ENCODE measurements around the gene ARGLU1. TPM values are rescaled to one million over a fixed set of nuclear protein-coding genes. Genes with fewer than 3 reads are reported as not detected.

Gene ARGLU1
- polyA plus RNA-seq, 1 donor (not counting 4 experiments of a cell fraction or from before 2014, with no cell fraction given) = 96.8 TPM

DNA sequence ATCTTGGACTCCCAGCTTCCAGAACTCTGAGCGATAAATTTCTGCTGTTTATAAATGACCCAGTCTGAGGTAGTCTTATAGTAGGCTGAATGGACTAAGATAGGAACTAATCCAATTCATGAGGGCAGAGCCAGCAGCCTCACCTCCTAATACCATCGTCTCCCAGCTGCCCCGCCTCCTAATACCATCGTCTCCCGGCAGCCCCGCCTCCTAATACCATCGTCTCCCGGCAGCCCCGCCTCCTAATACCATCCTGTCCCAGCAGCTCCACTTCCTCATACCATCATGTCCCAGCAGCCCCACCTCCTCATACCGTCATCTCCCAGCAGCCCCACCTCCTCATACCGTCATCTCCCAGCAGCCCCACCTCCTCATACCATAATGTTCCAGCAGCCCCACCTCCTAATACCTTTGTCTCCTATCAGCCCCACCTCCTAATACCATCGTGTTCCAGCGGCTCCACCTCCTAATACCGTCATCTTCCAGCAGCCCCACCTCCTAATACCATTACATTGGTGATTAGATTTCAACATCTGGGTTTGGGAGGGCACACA lies 2.4 kb upstream of the ARGLU1 start:
- peak overlapping the region; percentile 69 for H3K27ac ChIP-seq (ENCODE audit: control insufficient read depth, insufficient read depth, low read length)
- H4K20me1 ChIP-seq (ENCODE audit: control insufficient read depth, extremely low read depth, insufficient read depth, low read length) = peaks cover 12% of the 10 kb centered on the region
- H3K36me3 ChIP-seq (ENCODE audit: control insufficient read depth in 2 of 2, extremely low read depth in 1 of 2, insufficient read depth in 2 of 2, low read length in 2 of 2) = no peaks in the 10 kb centered on the region
- peak overlapping the region; percentile 75 for H3K4me2 ChIP-seq (ENCODE audit: control insufficient read depth, extremely low read depth, insufficient read depth, low read depth, low read length)
- TF ChIP-seq, protein P1, sequence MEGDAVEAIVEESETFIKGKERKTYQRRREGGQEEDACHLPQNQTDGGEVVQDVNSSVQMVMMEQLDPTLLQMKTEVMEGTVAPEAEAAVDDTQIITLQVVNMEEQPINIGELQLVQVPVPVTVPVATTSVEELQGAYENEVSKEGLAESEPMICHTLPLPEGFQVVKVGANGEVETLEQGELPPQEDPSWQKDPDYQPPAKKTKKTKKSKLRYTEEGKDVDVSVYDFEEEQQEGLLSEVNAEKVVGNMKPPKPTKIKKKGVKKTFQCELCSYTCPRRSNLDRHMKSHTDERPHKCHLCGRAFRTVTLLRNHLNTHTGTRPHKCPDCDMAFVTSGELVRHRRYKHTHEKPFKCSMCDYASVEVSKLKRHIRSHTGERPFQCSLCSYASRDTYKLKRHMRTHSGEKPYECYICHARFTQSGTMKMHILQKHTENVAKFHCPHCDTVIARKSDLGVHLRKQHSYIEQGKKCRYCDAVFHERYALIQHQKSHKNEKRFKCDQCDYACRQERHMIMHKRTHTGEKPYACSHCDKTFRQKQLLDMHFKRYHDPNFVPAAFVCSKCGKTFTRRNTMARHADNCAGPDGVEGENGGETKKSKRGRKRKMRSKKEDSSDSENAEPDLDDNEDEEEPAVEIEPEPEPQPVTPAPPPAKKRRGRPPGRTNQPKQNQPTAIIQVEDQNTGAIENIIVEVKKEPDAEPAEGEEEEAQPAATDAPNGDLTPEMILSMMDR (optimal IDR thresholded peaks at IDR 0.05 in 1 of 3, IDR thresholded peaks at IDR 0.05 in 1 of 3, conservative IDR thresholded peaks at IDR 0.05 in 1 of 3; ENCODE audit: extremely low read depth in 1 of 3, insufficient read depth in 2 of 3, low read length in 3 of 3) = no peak
- TF ChIP-seq EZH2 (IDR thresholded peaks at IDR 0.05; ENCODE audit: low read length) = no peak
- no peak overlapping the region for H3K9ac ChIP-seq (ENCODE audit: control insufficient read depth, extremely low read depth, insufficient read depth, low read length)
- FAIRE-seq (no peak), DNase-seq (ENCODE audit: low read depth, low spot score) (peak; percentile 62)
- H2AFZ ChIP-seq (ENCODE audit: control insufficient read depth, low read length) = peak overlapping the region; percentile 30
- H3K4me1 ChIP-seq (ENCODE audit: control insufficient read depth, extremely low read depth, insufficient read depth, low read length) = peaks cover 30% of the 10 kb centered on the region
- peaks cover 27% of the 10 kb centered on the region for H3K79me2 ChIP-seq (ENCODE audit: control insufficient read depth, insufficient read depth, low read length)
- no peaks in the 10 kb centered on the region for H3K27me3 ChIP-seq (ENCODE audit: control insufficient read depth, extremely low read depth, insufficient read depth, low read length)
- H3K4me3 ChIP-seq (ENCODE audit: control insufficient read depth in 2 of 3, extremely low read depth in 1 of 3, insufficient read depth in 2 of 3, low read depth in 1 of 3, low read length in 3 of 3) = no peak overlapping the region
- H3K9me1 ChIP-seq (ENCODE audit: control insufficient read depth, extremely low read depth, insufficient read depth, low read length) = peaks cover 4% of the 10 kb centered on the region
- H3K9me3 ChIP-seq (ENCODE audit: control insufficient read depth, low read depth, low read length) = no peaks in the 10 kb centered on the region
- dilution Hi-C loops (cut with MboI; ENCODE audit: extremely low pct_ligation_motif_present, low sequenced_read_pairs) = no loop called here

DNA sequence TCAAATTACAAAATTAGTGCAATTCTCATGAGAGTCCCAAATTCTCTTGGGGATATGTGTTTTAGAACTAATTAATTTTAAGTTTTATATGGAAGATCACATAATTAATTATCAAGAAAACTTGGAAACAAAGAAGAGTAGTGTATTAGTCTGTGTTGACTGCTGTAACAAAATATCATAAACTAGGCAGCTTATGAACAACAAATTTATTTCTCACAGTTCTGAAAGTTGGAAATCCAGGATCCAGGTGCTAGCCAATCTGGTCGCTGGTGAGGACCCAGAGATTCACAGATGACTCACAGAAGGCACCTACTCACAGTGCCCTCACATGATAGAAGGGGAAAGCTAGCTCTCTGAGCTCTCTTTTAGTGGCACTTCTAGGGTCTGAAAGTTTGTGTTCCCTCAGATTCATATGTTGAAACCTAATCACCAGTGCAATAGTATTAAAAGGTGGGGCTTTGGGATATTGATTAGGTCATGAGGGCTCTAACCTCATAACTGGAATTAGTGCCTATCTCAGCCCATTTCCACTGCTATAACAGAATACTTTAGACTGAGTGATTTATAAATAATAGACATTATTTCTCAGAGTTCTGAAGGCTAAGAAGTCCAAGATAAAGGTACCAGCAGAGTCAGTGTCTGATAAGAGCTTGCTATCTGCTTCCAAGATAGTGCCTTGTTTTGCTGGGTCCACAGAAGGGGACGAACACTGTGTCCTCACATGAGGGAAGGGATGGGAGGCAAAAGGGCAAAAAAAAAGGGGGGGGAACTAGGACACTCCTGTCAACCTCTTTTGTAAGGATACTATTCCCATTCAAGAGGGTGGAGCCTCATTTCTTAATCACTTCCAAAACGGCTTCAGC lies 1.5 kb upstream of the ARGLU1 start:
- Histone ChIP-seq H3K79me2 (ENCODE audit: control insufficient read depth, insufficient read depth, low read length) (peaks cover 36% of the 10 kb centered on the region), H4K20me1 (ENCODE audit: control insufficient read depth, extremely low read depth, insufficient read depth, low read length) (peaks cover 21% of the 10 kb centered on the region), H3K4me3 (ENCODE audit: control insufficient read depth in 2 of 3, extremely low read depth in 1 of 3, insufficient read depth in 2 of 3, low read depth in 1 of 3, low read length in 3 of 3) (no peak overlapping the region), H3K27me3 (ENCODE audit: control insufficient read depth, extremely low read depth, insufficient read depth, low read length) (no peaks in the 10 kb centered on the region), H2AFZ (ENCODE audit: control insufficient read depth, low read length) (peak overlapping the region; percentile 20), H3K4me1 (ENCODE audit: control insufficient read depth, extremely low read depth, insufficient read depth, low read length) (peaks cover 39% of the 10 kb centered on the region), H3K9me3 (ENCODE audit: control insufficient read depth, low read depth, low read length) (no peaks in the 10 kb centered on the region), H3K9ac (ENCODE audit: control insufficient read depth, extremely low read depth, insufficient read depth, low read length) (peak overlapping the region; percentile 38), H3K36me3 (ENCODE audit: control insufficient read depth in 2 of 2, extremely low read depth in 1 of 2, insufficient read depth in 2 of 2, low read length in 2 of 2) (no peaks in the 10 kb centered on the region), H3K4me2 (ENCODE audit: control insufficient read depth, extremely low read depth, insufficient read depth, low read depth, low read length) (peak overlapping the region; percentile 75), H3K27ac (ENCODE audit: control insufficient read depth, insufficient read depth, low read length) (peak overlapping the region; percentile 69), H3K9me1 (ENCODE audit: control insufficient read depth, extremely low read depth, insufficient read depth, low read length) (peaks cover 4% of the 10 kb centered on the region)
- FAIRE-seq = peak; percentile 36
- DNase-seq (ENCODE audit: low read depth, low spot score) = no peak
- dilution Hi-C loops (cut with MboI; ENCODE audit: extremely low pct_ligation_motif_present, low sequenced_read_pairs) = no loop called here
- TF ChIP-seq, protein P1 (optimal IDR thresholded peaks at IDR 0.05 in 1 of 3, IDR thresholded peaks at IDR 0.05 in 1 of 3, conservative IDR thresholded peaks at IDR 0.05 in 1 of 3; ENCODE audit: extremely low read depth in 1 of 3, insufficient read depth in 2 of 3, low read length in 3 of 3) = no peak
- no peak for TF ChIP-seq EZH2 (IDR thresholded peaks at IDR 0.05; ENCODE audit: low read length)
